ENCODE data around the gene TP63. TPM values are rescaled to one million over a fixed set of nuclear protein-coding genes. Genes with fewer than 3 reads are reported as not detected.

The TP63 gene
- not detected in 2 replicates for total RNA-seq

GRCh38 chr3:189631373-189631408 is at the start of gene TP63:
TSS of gene TP63 (plus strand) at chr3:189631389. CDS start at chr3:189631516, 127 bp downstream.

Small RNAs within 50 kb of the gene (small RNA-seq; reads per million reads assigned to genes)
- gene AC078809.1 = not detected
- gene MIR944 = 0.28 reads per million
